ENCODE results near the gene MAP2K7. TPM values are rescaled to one million over a fixed set of nuclear protein-coding genes. Genes with fewer than 3 reads are reported as not detected.

MAP2K7 gene
- total RNA-seq, 3 donors from 2014 or later, result 13.3 to 17.1 (median 13.8) TPM

- intact Hi-C loops (cut with DNase I; ENCODE audit: low total_unique reads), result no loop called here
- Histone ChIP-seq H3K9me3 (no peaks in the 10 kb centered on the region), H3K36me3 (peaks cover 27% of the 10 kb centered on the region), H3K27me3 (peaks cover 8 to 36% of the 10 kb centered on the region in 2 donors), H3K4me1 (peaks cover 9 to 21% of the 10 kb centered on the region in 2 donors), H3K27ac (no peak overlapping the region), H3K4me3 (no peak overlapping the region)
- no peak for DNase-seq (ENCODE audit: low spot score in 2 of 2)
- TF ChIP-seq CTCF (IDR thresholded peaks at IDR 0.05) (no peak), POLR2A (IDR thresholded peaks at IDR 0.05) (no peak), POLR2AphosphoS5 (IDR thresholded peaks at IDR 0.05) (no peak)
These were observed 10.0 kb downstream of the MAP2K7 start for GRCh38 chr19:7913652-7914051.

- H3K9me3 ChIP-seq, result no peaks in the 10 kb centered on the region
- peaks cover 10 to 40% of the 10 kb centered on the region in 2 donors for H3K27me3 ChIP-seq
- no peak overlapping the region for H3K27ac ChIP-seq
- TF ChIP-seq POLR2AphosphoS5 (IDR thresholded peaks at IDR 0.05), result no peak
- no peak for TF ChIP-seq POLR2A (IDR thresholded peaks at IDR 0.05)
- no peak for TF ChIP-seq CTCF (IDR thresholded peaks at IDR 0.05)
- peaks cover 9 to 21% of the 10 kb centered on the region in 2 donors for H3K4me1 ChIP-seq
- intact Hi-C loops (cut with DNase I; ENCODE audit: low total_unique reads), result no loop called here
- peaks cover 27% of the 10 kb centered on the region for H3K36me3 ChIP-seq
- DNase-seq (ENCODE audit: low spot score in 2 of 2), result no peak
- no peak overlapping the region for H3K4me3 ChIP-seq
These were observed 10.4 kb downstream of the MAP2K7 start for GRCh38 chr19:7914099-7914498.

- H3K36me3 ChIP-seq, result peaks cover 27% of the 10 kb centered on the region
- peaks cover 10 to 40% of the 10 kb centered on the region in 2 donors for H3K27me3 ChIP-seq
- intact Hi-C loops (cut with DNase I; ENCODE audit: low total_unique reads), result no loop called here
- TF ChIP-seq POLR2A (IDR thresholded peaks at IDR 0.05), result no peak
- TF ChIP-seq POLR2AphosphoS5 (IDR thresholded peaks at IDR 0.05), result no peak
- DNase-seq (ENCODE audit: low spot score in 2 of 2), result no peak
- no peak within 1 kb of the TSS for H3K4me3 ChIP-seq
- H3K9me3 ChIP-seq, result no peaks in the 10 kb centered on the region
- H3K4me1 ChIP-seq, result peaks cover 9 to 21% of the 10 kb centered on the region in 2 donors
- H3K27ac ChIP-seq, result no peak within 1 kb of the TSS
These were observed 10.9 kb downstream of the MAP2K7 start, which contains the start of gene TGFBR3L for GRCh38 chr19:7914598-7915045. TSS of gene TGFBR3L (plus strand) at chr19:7914830.

GRCh38 chr19:7915250-7916102 lies 11.8 kb downstream of the MAP2K7 start:
- no peak for TF ChIP-seq CTCF (IDR thresholded peaks at IDR 0.05)
- no peak for DNase-seq (ENCODE audit: low spot score in 2 of 2)
- Histone ChIP-seq H3K27me3 (peaks cover 10 to 40% of the 10 kb centered on the region in 2 donors), H3K36me3 (peaks cover 23% of the 10 kb centered on the region), H3K27ac (no peak overlapping the region), H3K9me3 (no peaks in the 10 kb centered on the region), H3K4me3 (peak overlapping the region in 1 of 3 donors; percentile 66), H3K4me1 (peaks cover 9 to 21% of the 10 kb centered on the region in 2 donors)
- intact Hi-C loops (cut with DNase I; ENCODE audit: low total_unique reads), result no loop called here

GRCh38 chr19:7916103-7916954 lies 12.7 kb downstream of the MAP2K7 start:
- Histone ChIP-seq H3K4me1 (peaks cover 10 to 23% of the 10 kb centered on the region in 2 donors), H3K27ac (no peak overlapping the region), H3K9me3 (no peaks in the 10 kb centered on the region), H3K36me3 (peaks cover 14% of the 10 kb centered on the region), H3K4me3 (peak overlapping the region; percentile 20 to 66 (median 39)), H3K27me3 (peaks cover 10 to 40% of the 10 kb centered on the region in 2 donors)
- TF ChIP-seq CTCF (IDR thresholded peaks at IDR 0.05), result no peak
- TF ChIP-seq POLR2A (IDR thresholded peaks at IDR 0.05), result no peak
- TF ChIP-seq POLR2AphosphoS5 (IDR thresholded peaks at IDR 0.05), result no peak
- no peak for DNase-seq (ENCODE audit: low spot score in 2 of 2)
- intact Hi-C loops (cut with DNase I; ENCODE audit: low total_unique reads), result no loop called here
